ENCODE results near the gene RDX.

DNA sequence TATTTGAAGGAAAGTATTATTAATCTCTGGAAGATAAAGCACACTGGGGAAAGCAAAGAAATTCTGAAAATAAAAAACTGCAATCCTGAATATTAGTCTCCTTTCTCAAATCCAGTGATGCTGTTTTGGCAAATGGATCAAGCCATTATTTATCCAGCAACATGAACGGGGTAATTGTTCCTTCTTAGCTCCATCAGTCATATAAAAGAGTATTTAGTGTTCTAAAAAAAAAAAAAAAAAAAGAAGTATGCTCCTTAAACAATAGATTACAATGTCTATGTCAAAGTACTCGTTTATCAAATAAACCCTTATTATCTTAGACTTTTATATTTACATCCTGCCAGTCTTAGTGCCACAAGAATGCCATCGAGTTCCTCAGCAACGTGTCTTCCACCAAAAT lies 1.3 kb downstream of the RDX start:
- TF ChIP-seq FOXM1 (IDR thresholded peaks at IDR 0.05; ENCODE audit: borderline replicate concordance) (no peak), ZNF384 (IDR thresholded peaks at IDR 0.05) (no peak), ELF4 (IDR thresholded peaks at IDR 0.05) (no peak), FOXA1 (IDR thresholded peaks at IDR 0.05) (no peak), NFRKB (IDR thresholded peaks at IDR 0.05) (no peak), SUZ12 (IDR thresholded peaks at IDR 0.05) (no peak), BHLHE40 (IDR thresholded peaks at IDR 0.05; ENCODE audit: borderline replicate concordance) (no peak), SP1 (IDR thresholded peaks at IDR 0.05) (no peak), ARNT (IDR thresholded peaks at IDR 0.05) (no peak), FOXK2 (IDR thresholded peaks at IDR 0.05) (no peak), HDGF (IDR thresholded peaks at IDR 0.05; ENCODE audit: borderline replicate concordance) (no peak), TARDBP (IDR thresholded peaks at IDR 0.05) (no peak)
- TF ChIP-seq, protein P1, sequence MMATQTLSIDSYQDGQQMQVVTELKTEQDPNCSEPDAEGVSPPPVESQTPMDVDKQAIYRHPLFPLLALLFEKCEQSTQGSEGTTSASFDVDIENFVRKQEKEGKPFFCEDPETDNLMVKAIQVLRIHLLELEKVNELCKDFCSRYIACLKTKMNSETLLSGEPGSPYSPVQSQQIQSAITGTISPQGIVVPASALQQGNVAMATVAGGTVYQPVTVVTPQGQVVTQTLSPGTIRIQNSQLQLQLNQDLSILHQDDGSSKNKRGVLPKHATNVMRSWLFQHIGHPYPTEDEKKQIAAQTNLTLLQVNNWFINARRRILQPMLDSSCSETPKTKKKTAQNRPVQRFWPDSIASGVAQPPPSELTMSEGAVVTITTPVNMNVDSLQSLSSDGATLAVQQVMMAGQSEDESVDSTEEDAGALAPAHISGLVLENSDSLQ (IDR thresholded peaks at IDR 0.05), result no peak
